ENCODE results near the gene LEPR. TPM values are rescaled to one million over a fixed set of nuclear protein-coding genes. Genes with fewer than 3 reads are reported as not detected.

Gene LEPR
- polyA plus RNA-seq, 1 experiment, result 7.4 TPM

GRCh38 chr1:65434760-65435159, 14.3 kb downstream of the LEPR start:
- CTCF ChIA-PET, result interaction anchor here (1.0 to 3.9 kb wide), 2 partner anchors 25 to 32 kb away, joined by 3 to 11 read pairs; no protein-coding TSS in a partner anchor
- Histone ChIP-seq H3K36me3 (ENCODE audit: control insufficient read depth, insufficient read depth, low read length) (peaks cover 5% of the 10 kb centered on the region), H3K4me3 (ENCODE audit: low read depth, low read length) (no peak overlapping the region), H3K27me3 (ENCODE audit: control insufficient read depth, insufficient read depth, low read length) (no peaks in the 10 kb centered on the region)
- no peak for DNase-seq (ENCODE audit: low read depth)
- POLR2A ChIA-PET, result no interaction called here
- no peak for TF ChIP-seq CTCF (IDR thresholded peaks at IDR 0.05; ENCODE audit: insufficient read depth, low read depth, low read length)

GRCh38 chr1:65435987-65436386, 15.5 kb downstream of the LEPR start:
- no peak for TF ChIP-seq CTCF (IDR thresholded peaks at IDR 0.05; ENCODE audit: insufficient read depth, low read depth, low read length)
- POLR2A ChIA-PET, result interaction anchor here (1.2 kb wide), 1 partner anchor 24 kb away, joined by 4 read pairs; no protein-coding TSS in a partner anchor
- DNase-seq (ENCODE audit: low read depth), result no peak
- Histone ChIP-seq H3K27me3 (ENCODE audit: control insufficient read depth, insufficient read depth, low read length) (no peaks in the 10 kb centered on the region), H3K36me3 (ENCODE audit: control insufficient read depth, insufficient read depth, low read length) (peaks cover 5% of the 10 kb centered on the region), H3K4me3 (ENCODE audit: low read depth, low read length) (no peak overlapping the region)
- CTCF ChIA-PET, result interaction anchor here (0.8 to 3.9 kb wide), 3 partner anchors 24 to 252 kb away, joined by 3 to 11 read pairs (median 5); no protein-coding TSS in a partner anchor

GRCh38 chr1:65437616-65438015, 17.1 kb downstream of the LEPR start:
- peaks cover 2% of the 10 kb centered on the region; the same call in 1 of the 2 replicates for H3K36me3 ChIP-seq (ENCODE audit: control insufficient read depth, insufficient read depth, low read length)
- no peaks in the 10 kb centered on the region for H3K27me3 ChIP-seq (ENCODE audit: control insufficient read depth, insufficient read depth, low read length)
- H3K4me3 ChIP-seq (ENCODE audit: low read depth, low read length), result no peak overlapping the region
- ChIA-PET CTCF (interaction anchor here (3.9 kb wide), 1 partner anchor 22 kb away, joined by 11 read pairs; no protein-coding TSS in a partner anchor), POLR2A (no interaction called here)
- DNase-seq (ENCODE audit: low read depth), result no peak
- no peak for TF ChIP-seq CTCF (IDR thresholded peaks at IDR 0.05; ENCODE audit: insufficient read depth, low read depth, low read length)

GRCh38 chr1:65440322-65440900, 19.9 kb downstream of the LEPR start:
- no peak for TF ChIP-seq CTCF (IDR thresholded peaks at IDR 0.05; ENCODE audit: insufficient read depth, low read depth, low read length)
- CTCF ChIA-PET, result interaction anchor here (0.5 to 2.5 kb wide), 4 partner anchors 9 to 225 kb away, joined by 3 to 10 read pairs (median 4); no protein-coding TSS in a partner anchor
- Histone ChIP-seq H3K36me3 (ENCODE audit: control insufficient read depth, insufficient read depth, low read length) (no peaks in the 10 kb centered on the region), H3K27me3 (ENCODE audit: control insufficient read depth, insufficient read depth, low read length) (no peaks in the 10 kb centered on the region), H3K4me3 (ENCODE audit: low read depth, low read length) (no peak overlapping the region)
- POLR2A ChIA-PET, result interaction anchor here (0.7 kb wide), 1 partner anchor 13 kb away, joined by 3 read pairs; no protein-coding TSS in a partner anchor
- no peak for DNase-seq (ENCODE audit: low read depth)

GRCh38 chr1:65440915-65441314, 20.4 kb downstream of the LEPR start:
- peak; percentile 67 for DNase-seq (ENCODE audit: low read depth)

More at GRCh38 chr1:65440915-65441314, 20.4 kb downstream of the LEPR start:
- Histone ChIP-seq H3K4me3 (ENCODE audit: low read depth, low read length) (no peak overlapping the region), H3K36me3 (ENCODE audit: control insufficient read depth, insufficient read depth, low read length) (no peaks in the 10 kb centered on the region), H3K27me3 (ENCODE audit: control insufficient read depth, insufficient read depth, low read length) (no peaks in the 10 kb centered on the region)
- ChIA-PET POLR2A (interaction anchor here (0.5 to 0.7 kb wide), 3 partner anchors 13 to 69 kb away, joined by 3 to 4 read pairs (median 3); partner anchors contain the start of genes LEPR and LEPROT), CTCF (interaction anchor here (0.5 to 2.5 kb wide), 3 partner anchors 18 to 225 kb away, joined by 3 to 10 read pairs (median 3); no protein-coding TSS in a partner anchor)
- no peak for TF ChIP-seq CTCF (IDR thresholded peaks at IDR 0.05; ENCODE audit: insufficient read depth, low read depth, low read length)
